Endothelial cell of umbilical vein (primary cell): ENCODE results near the gene NDUFV1. TPM values are rescaled to one million over a fixed set of nuclear protein-coding genes. Genes with fewer than 3 reads are reported as not detected.

ENCODE experiments used
- BruUV-seq: library from RNA; stranded (reverse); fragments of 400-500 nt; replicated peaks from 2 replicates; lab custom pipeline; 2021; lab: Mats Ljungman, UMichigan
- CTCF ChIA-PET: fragments of 300-600, 350-600 bp; sonication (Branson Sonifier 250); formaldehyde crosslinking; loops from one replicate; lab custom pipeline; 2021; ENCODE audit warnings: antibody characterized with exemption, inconsistent platforms; lab: Charles Lee
- POLR2A ChIA-PET: fragments of 300-600, 350-600 bp; sonication (Branson Sonifier 250); formaldehyde crosslinking; loops from one replicate; lab custom pipeline; 2021; ENCODE audit warnings: antibody characterized with exemption, inconsistent platforms; lab: Charles Lee
- DNase-seq: peaks from one replicate; pipeline ENCODE4 v3.0.0-alpha.2; 2011; ENCODE audit warnings: low read depth, low spot score
- FAIRE-seq: peaks from 2 replicates; lab custom pipeline; 2011; peaks lifted over from hg19 to GRCh38; lab: Jason Lieb, UNC
- H2AFZ ChIP-seq: 2 replicates; pipeline ENCODE4 v1.6.0; 2012; ENCODE audit warnings: low read depth, low read length, control low read depth, inconsistent platforms
- H3K27ac ChIP-seq: 2 replicates; pipeline ENCODE4 v1.5.1; 2011; ENCODE audit warnings: low read depth, mild to moderate bottlenecking, control low read depth, low read length, moderate library complexity; ENCODE audit not compliant: insufficient read depth
- H3K27me3 ChIP-seq, 2 experiments: 2 replicates each; pipeline versions ENCODE4 v1.6.0 to v1.6.1; 2011; ENCODE audit warnings: low read length in 2 of 2, mixed read lengths in 1 of 2; ENCODE audit not compliant: control insufficient read depth in 2 of 2, insufficient read depth in 2 of 2
- H3K36me3 ChIP-seq, 2 experiments: 2 replicates in 1 of 2; 3 replicates in 1 of 2; pipeline ENCODE4 v1.5.1; 2011; ENCODE audit warnings: low read length in 2 of 2, mild to moderate bottlenecking in 1 of 2, moderate library complexity in 1 of 2; ENCODE audit not compliant: control insufficient read depth in 2 of 2, insufficient read depth in 2 of 2; ENCODE audit errors: extremely low read depth in 1 of 2
- H3K4me1 ChIP-seq: 3 replicates; pipeline ENCODE4 v1.5.1; 2011; ENCODE audit warnings: mild to moderate bottlenecking, low read length; ENCODE audit not compliant: control insufficient read depth, insufficient read depth; ENCODE audit errors: extremely low read depth
- H3K4me2 ChIP-seq: 2 replicates; pipeline ENCODE4 v1.6.1; 2011; ENCODE audit warnings: low read length, control low read depth, mixed read lengths; ENCODE audit not compliant: insufficient read depth
- H3K4me3 ChIP-seq, 3 experiments: fragments of 200-600 bp in 1 of 3; sonication (generic), shearing (Covaris generic) in 1 of 3; replicated peaks in 1 of 3; 2 replicates each; pipeline ENCODE4 v1.5.1; 2011 to 2016; ENCODE audit warnings: control low read depth in 3 of 3, low read length in 3 of 3, mild to moderate bottlenecking in 2 of 3, inconsistent platforms in 1 of 3, low read depth in 1 of 3, moderate library complexity in 1 of 3; ENCODE audit not compliant: insufficient read depth in 1 of 3
- H3K79me2 ChIP-seq: 2 replicates; pipeline ENCODE4 v1.6.0; 2012; ENCODE audit warnings: low read length, inconsistent platforms; ENCODE audit not compliant: control insufficient read depth, insufficient read depth
- H3K9ac ChIP-seq: replicated peaks from 2 replicates; pipeline ENCODE3; 2011; ENCODE audit warnings: low read length, control low read depth; ENCODE audit not compliant: insufficient read depth; ENCODE audit errors: extremely low read depth
- H3K9me1 ChIP-seq: replicated peaks from 3 replicates; pipeline ENCODE4 v1.6.0; 2011; ENCODE audit warnings: mild to moderate bottlenecking, low read length; ENCODE audit not compliant: control insufficient read depth, insufficient read depth; ENCODE audit errors: extremely low read depth
- H3K9me3 ChIP-seq: replicated peaks from 2 replicates; pipeline ENCODE4 v1.5.1; 2012; ENCODE audit warnings: low read length, inconsistent platforms; ENCODE audit not compliant: control insufficient read depth, insufficient read depth
- H4K20me1 ChIP-seq: replicated peaks from 2 replicates; pipeline ENCODE3; 2011; ENCODE audit warnings: mild to moderate bottlenecking, low read length; ENCODE audit not compliant: control insufficient read depth, insufficient read depth; ENCODE audit errors: extremely low read depth
- EZH2 ChIP-seq: IDR thresholded peaks from 2 replicates; pipeline ENCODE4 v1.6.1; 2012; ENCODE audit warnings: borderline replicate concordance, low read depth, mild to moderate bottlenecking, moderate library complexity, low read length, inconsistent platforms; ENCODE audit not compliant: severe bottlenecking
- FOS ChIP-seq: IDR thresholded peaks from 2 replicates; pipeline ENCODE4 v1.6.1; 2011; ENCODE audit warnings: mild to moderate bottlenecking, low read length, moderate library complexity, borderline replicate concordance; ENCODE audit not compliant: insufficient read depth
- GATA2 ChIP-seq: IDR thresholded peaks from 2 replicates; pipeline ENCODE4 v1.7.0; 2011; ENCODE audit warnings: low read depth, mild to moderate bottlenecking, moderate library complexity, mixed read lengths, low read length; ENCODE audit not compliant: insufficient read length, insufficient read depth
- JUN ChIP-seq: IDR thresholded peaks from 2 replicates; pipeline ENCODE4 v1.6.1; 2011; ENCODE audit warnings: borderline replicate concordance, low read depth; ENCODE audit not compliant: insufficient read length, insufficient read depth
- MYC ChIP-seq: IDR thresholded peaks from one replicate; pipeline ENCODE4 v1.6.1; 2011; ENCODE audit warnings: mild to moderate bottlenecking, low read depth, low read length
- POLR2A ChIP-seq: IDR thresholded peaks from 2 replicates; pipeline ENCODE4 v1.6.1; 2012; ENCODE audit warnings: low read depth, mild to moderate bottlenecking, control low read depth, low read length
- POLR2AphosphoS5 ChIP-seq: IDR thresholded peaks from 2 replicates; pipeline ENCODE4 v1.6.1; 2012; ENCODE audit warnings: low read depth, mild to moderate bottlenecking, control low read depth, low read length, moderate library complexity; ENCODE audit not compliant: insufficient read depth
- dilution Hi-C: fragments of 300-500 bp; cut with MboI; formaldehyde crosslinking; loops from one replicate; pipeline ENCODE4 v1.15.0; 2019; ENCODE audit warnings: low sequenced_read_pairs; ENCODE audit not compliant: extremely low pct_ligation_motif_present
- intact Hi-C: fragments of 100-400 bp; cut with micrococcal nuclease; formaldehyde crosslinking; loops from one replicate; pipeline ENCODE4 v1.10.0; 2022
- polyA plus RNA-seq, 4 experiments: library from polyadenylated mRNA; depleted of rRNA in 3 of 4; stranded (reverse) in 3 of 4; unstranded in 1 of 4; fragments of >200 nt; gene quantifications; 2 replicates each; pipeline versions ENCODE4 v1.2.1 to v1.2.3, GENCODE V29; 2011 to 2012; ENCODE audit warnings: missing spikeins in 1 of 4
- total RNA-seq: library from RNA; stranded (reverse); gene quantifications from 2 replicates; pipeline ENCODE4 v1.2.3, GENCODE V29; 2021
- TF ChIP-seq, protein P1 (sequence below): IDR thresholded peaks from 2 replicates; pipeline ENCODE4 v1.6.1; 2011; ENCODE audit not compliant: insufficient read depth, insufficient read length
- TF ChIP-seq, protein P2 (sequence below), 2 donors: IDR thresholded peaks; 1 replicate in 1 of 2; 2 replicates in 1 of 2; pipeline ENCODE4 v1.5.1; 2011; ENCODE audit warnings: low read length in 2 of 2, mild to moderate bottlenecking in 2 of 2, moderate library complexity in 2 of 2, control low read depth in 1 of 2, inconsistent platforms in 1 of 2, low read depth in 1 of 2; ENCODE audit not compliant: insufficient read depth in 1 of 2; ENCODE audit errors: extremely low read depth in 1 of 2

Gene NDUFV1
- total and polyA plus RNA-seq, 2 donors (not counting 3 experiments of a cell fraction or from before 2014, with no cell fraction given): 191 to 203 TPM

DNA sequence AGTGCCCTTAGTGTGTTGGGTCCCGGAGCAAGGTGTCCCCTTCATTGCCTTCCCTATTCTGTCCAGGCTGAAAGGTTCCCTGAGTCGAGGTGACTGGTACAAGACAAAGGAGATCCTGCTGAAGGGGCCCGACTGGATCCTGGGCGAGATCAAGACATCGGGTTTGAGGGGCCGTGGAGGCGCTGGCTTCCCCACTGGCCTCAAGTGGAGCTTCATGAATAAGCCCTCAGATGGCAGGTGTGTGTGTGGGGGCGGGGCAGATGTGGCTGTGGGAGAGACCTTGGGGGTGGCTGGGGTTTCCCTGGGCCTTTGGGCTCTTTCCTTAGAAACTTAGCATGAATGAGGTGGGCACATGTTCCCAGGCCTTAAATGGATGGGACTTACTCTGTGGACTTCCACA is 1.8 kb downstream of the NDUFV1 start:
- intact Hi-C loops: no loop called here
- no peak overlapping the region for H3K4me2 ChIP-seq
- H3K36me3 ChIP-seq: peaks cover 3 to 22% of the 10 kb centered on the region in 2 experiments
- dilution Hi-C loops: no loop called here
- H3K9me1 ChIP-seq: no peaks in the 10 kb centered on the region
- ChIA-PET CTCF (interaction anchor here (1.4 kb wide), 1 partner anchor 21 kb away, joined by 5 read pairs; the partner anchor contains the start of gene NUDT8), POLR2A (no interaction called here)
- H3K9ac ChIP-seq: no peak overlapping the region
- TF ChIP-seq, protein P1, sequence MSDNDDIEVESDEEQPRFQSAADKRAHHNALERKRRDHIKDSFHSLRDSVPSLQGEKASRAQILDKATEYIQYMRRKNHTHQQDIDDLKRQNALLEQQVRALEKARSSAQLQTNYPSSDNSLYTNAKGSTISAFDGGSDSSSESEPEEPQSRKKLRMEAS: no peak
- no peak for TF ChIP-seq POLR2AphosphoS5
- no peak for TF ChIP-seq JUN
- no peak for TF ChIP-seq GATA2
- no peaks in the 10 kb centered on the region for H3K27me3 ChIP-seq
- peaks cover 11% of the 10 kb centered on the region for H3K79me2 ChIP-seq
- no peak overlapping the region for H2AFZ ChIP-seq
- BruUV-seq: no TSS peak
- no peak overlapping the region for H3K4me3 ChIP-seq
- no peaks in the 10 kb centered on the region for H4K20me1 ChIP-seq
- no peak for FAIRE-seq
- no peak overlapping the region for H3K27ac ChIP-seq
- no peaks in the 10 kb centered on the region for H3K9me3 ChIP-seq
- H3K4me1 ChIP-seq: peaks cover 6% of the 10 kb centered on the region
- no peak for DNase-seq

DNA sequence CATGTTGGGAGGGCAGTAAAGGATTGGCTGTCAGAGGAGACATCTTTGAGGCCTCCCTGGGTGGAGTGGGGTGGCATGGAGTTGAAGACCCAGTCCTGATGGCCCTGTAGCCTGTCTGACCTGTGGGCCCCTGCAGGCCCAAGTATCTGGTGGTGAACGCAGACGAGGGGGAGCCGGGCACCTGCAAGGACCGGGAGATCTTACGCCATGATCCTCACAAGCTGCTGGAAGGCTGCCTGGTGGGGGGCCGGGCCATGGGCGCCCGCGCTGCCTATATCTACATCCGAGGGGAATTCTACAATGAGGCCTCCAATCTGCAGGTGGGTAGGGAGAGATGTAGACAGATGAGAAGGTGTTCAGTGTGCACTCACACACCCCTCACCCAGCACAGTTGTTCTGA is 2.6 kb downstream of the NDUFV1 start:
- no peak for TF ChIP-seq POLR2A
- TF ChIP-seq MYC: no peak
- TF ChIP-seq EZH2: no peak
- TF ChIP-seq, protein P1: no peak
- TF ChIP-seq, protein P2, sequence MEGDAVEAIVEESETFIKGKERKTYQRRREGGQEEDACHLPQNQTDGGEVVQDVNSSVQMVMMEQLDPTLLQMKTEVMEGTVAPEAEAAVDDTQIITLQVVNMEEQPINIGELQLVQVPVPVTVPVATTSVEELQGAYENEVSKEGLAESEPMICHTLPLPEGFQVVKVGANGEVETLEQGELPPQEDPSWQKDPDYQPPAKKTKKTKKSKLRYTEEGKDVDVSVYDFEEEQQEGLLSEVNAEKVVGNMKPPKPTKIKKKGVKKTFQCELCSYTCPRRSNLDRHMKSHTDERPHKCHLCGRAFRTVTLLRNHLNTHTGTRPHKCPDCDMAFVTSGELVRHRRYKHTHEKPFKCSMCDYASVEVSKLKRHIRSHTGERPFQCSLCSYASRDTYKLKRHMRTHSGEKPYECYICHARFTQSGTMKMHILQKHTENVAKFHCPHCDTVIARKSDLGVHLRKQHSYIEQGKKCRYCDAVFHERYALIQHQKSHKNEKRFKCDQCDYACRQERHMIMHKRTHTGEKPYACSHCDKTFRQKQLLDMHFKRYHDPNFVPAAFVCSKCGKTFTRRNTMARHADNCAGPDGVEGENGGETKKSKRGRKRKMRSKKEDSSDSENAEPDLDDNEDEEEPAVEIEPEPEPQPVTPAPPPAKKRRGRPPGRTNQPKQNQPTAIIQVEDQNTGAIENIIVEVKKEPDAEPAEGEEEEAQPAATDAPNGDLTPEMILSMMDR (IDR thresholded peaks at IDR 0.05; ENCODE audit: extremely low read depth in 1 of 2, insufficient read depth in 1 of 2, low read depth in 1 of 2, low read length in 2 of 2): no peak
- no peak for TF ChIP-seq GATA2
- no peak for TF ChIP-seq POLR2AphosphoS5
- no peak for TF ChIP-seq JUN
- TF ChIP-seq FOS: no peak
- DNase-seq (no peak), FAIRE-seq (no peak)
- ChIA-PET POLR2A (no interaction called here), CTCF (interaction anchor here (1.4 kb wide), 1 partner anchor 20 kb away, joined by 5 read pairs; the partner anchor contains the start of gene NUDT8)
- intact Hi-C loops: no loop called here
- H3K4me3 ChIP-seq: no peak overlapping the region
- peaks cover 3 to 22% of the 10 kb centered on the region in 2 experiments for H3K36me3 ChIP-seq
- no peak overlapping the region for H3K4me2 ChIP-seq
- no peaks in the 10 kb centered on the region for H3K27me3 ChIP-seq
- H3K79me2 ChIP-seq: peaks cover 11% of the 10 kb centered on the region
- H3K4me1 ChIP-seq: peaks cover 6% of the 10 kb centered on the region
- H3K9me3 ChIP-seq: no peaks in the 10 kb centered on the region
- no peaks in the 10 kb centered on the region for H3K9me1 ChIP-seq
- no TSS peak for BruUV-seq
- dilution Hi-C loops: no loop called here
- no peaks in the 10 kb centered on the region for H4K20me1 ChIP-seq
- no peak overlapping the region for H2AFZ ChIP-seq
- no peak overlapping the region for H3K9ac ChIP-seq
- no peak overlapping the region for H3K27ac ChIP-seq
